Fibroblast of the conjunctiva (primary cell): ENCODE measurements around the gene GLRX2.

Experiments
- DNase-seq: peaks from one replicate; pipeline ENCODE4 v3.0.0-alpha.2; 2010; ENCODE audit warnings: low read depth

The GLRX2 gene

DNA sequence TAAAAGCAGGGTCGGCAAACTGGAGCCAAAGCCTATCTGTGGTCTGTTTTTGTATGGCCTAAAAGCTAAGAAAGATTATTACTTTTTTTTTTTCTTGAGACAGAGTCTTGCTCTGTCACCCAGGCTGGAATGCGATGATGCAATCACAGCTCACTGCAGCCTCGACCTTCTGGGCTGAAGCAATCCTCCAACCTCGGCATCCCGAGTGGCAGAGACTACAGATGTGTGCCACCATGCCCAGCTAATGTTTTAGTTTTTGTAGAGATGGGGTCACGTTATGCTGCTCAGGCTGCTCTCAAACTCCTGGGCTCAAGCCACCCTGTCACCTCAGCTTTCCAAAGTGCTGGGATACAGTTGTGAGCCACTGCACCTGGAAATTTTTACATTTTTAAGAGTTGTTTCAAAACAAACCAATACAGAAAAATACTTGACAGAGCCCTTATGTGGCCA lies 6.5 kb upstream of the GLRX2 start:
- DNase-seq: peak; percentile 77

DNA sequence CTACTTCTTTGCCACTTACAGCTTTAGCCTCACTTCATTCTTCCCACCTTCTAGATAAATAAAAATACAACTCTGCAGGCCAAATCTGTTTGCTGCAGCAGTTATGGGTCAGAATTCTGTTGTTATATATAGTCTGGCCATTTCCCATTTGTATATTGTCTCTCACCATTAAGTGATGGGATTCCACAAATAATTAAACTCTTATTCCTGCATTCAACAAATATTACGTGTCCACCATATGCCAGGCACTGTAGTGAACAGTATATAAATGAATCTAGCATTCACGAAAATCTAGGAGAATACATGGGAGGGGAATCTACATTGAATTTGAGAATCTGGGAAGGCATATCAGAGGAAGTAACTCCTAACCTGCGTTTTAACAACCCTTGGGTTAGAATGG lies 5.7 kb upstream of the GLRX2 start:
- DNase-seq: no peak

DNA sequence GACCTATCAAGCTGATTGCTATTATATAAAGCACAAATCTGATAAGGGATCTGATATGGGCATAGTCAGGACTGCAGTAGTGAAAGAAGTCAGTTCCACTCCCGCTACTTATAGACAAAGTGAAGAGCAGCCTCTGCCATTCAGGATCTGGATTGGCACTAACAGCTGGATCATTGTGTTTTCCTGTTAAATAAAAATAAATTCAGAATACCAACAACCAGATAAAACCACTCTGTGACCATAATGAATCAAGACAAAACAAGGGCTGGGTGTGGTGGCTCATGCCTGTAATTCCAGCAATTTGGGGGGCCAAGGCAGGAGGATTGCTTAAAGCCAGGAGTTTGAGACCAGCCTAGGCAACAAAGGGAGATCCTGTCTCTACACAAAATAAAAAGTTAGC lies 5.0 kb upstream of the GLRX2 start:
- no peak for DNase-seq

DNA sequence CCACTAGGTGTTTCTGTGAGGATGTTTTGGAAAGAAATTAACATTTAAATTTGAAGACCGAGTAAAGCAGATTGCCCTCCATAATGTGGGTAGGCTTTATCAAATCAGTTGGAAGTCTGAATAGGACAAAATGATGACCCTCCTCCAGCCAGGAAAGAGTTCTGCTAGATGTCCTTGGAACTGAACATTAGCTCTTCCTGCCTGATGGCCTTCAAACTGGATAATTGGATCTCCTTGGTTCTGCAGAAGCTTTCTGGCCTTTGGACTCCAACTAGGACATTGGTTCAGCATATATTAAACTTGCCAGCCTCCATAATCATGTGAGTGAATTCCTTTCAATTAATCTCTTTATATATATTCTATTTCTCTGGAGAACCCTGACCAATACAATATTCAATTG lies 4.4 kb upstream of the GLRX2 start:
- DNase-seq: no peak

DNA sequence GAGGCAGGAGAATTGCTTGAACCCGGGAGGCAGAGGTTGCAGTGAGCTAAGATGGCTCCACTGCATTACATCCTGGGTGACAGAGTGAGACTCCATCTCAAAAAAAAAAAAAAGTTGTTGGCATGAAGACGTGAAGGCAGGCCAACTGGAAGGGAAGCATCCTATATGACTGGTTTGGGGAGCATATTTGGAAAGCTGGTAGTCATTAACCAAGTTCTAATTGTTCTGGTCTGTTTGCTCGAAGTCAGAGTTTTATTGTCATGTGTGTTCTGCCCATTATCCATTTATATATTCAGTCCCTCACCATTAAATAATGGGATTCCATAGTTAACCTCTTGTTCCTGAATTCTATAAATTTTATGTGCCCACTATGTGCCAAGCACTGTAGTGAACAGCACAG lies 3.3 kb upstream of the GLRX2 start:
- no peak for DNase-seq

DNA sequence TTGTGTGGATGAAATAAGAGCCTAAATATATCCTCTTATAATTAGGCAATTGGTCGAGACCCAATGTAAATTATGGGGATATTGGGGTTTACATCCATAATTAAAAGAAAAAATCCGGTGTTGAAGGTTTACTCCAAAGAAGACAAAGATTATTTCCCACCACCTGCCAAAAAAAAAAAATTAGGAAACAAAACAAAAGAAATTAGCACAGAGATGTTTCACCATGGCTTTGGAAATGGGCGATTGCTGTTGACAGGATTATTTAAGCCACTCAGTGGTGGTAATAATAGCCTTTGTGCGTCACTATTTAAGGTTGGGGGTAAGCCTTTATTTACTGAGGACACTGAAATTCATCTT lies 585 bp upstream of the GLRX2 start:
- no peak for DNase-seq

DNA sequence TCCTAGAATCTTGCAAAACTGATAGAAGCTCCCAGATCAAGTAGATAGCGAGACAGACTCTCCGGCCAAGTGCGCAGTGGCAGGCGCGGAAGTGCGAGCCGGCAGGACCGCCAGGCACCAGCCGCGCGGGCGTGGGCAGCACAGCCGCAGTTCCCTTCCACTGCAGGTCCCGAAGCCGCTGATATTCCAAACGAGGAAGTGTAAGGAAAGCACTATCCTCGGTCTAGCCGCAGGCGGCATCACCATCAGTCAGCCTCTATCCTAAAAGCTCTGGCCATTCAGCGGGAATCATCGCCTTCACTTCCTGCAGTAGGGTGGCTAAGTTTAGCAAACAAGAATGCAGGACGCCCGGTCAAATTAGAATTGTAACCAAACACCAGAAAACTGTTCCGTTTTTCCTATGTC lies 710 bp downstream of the GLRX2 start:
- no peak for DNase-seq

DNA sequence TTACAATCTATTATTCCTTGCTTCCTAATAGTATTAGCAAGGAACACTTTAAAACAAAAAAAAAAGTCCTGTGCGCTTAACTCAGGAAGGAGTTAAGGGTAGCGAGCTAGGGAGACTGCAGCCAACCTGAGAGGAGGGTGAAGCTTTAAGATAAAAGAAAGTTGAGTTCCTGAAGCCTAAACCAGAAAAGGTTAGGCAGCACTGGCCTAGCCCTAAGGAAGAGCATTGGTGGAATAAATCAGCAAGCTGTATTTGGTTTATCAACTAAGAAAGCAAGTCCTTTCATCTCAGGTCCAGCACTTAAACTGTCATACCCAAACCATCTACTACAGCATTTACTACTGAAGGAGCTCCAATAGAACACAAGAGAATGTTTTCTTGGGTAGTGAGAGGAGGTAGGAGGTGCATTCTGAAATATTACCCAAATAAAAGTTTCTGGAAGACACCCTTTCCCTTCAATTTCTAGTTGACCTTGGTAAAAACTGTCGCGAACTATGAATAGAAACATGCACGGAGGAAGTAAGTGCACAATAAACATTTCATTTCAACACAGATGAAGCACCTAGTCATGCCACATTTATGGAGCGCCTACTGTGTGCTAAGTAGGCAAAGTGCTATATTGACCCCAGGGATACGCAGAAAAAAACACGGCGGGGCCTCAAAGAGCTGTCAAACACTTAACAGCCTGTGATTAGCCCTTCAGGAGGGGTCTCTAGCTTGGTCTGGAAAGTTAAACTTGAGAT lies 1.3 kb downstream of the GLRX2 start:
- DNase-seq: no peak

DNA sequence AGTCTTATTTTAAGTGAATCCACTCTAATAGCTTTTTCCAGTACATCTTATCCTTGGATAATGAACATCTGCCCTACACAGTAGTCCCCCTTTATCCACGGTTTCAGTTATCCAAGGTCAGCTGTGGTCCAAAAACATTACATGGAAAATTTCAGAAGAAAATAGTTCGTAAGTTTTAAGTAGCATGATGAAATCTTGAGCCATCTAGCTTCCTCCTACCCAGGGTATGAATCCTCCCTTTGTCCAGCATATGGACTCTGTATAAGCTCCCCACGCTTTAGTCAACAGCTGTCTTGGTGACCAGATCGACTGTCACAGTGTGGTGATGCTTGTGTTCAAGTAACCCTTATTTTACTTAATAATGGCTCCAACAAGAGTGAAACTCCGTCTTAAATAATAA lies 2.6 kb downstream of the GLRX2 start:
- no peak for DNase-seq

DNA sequence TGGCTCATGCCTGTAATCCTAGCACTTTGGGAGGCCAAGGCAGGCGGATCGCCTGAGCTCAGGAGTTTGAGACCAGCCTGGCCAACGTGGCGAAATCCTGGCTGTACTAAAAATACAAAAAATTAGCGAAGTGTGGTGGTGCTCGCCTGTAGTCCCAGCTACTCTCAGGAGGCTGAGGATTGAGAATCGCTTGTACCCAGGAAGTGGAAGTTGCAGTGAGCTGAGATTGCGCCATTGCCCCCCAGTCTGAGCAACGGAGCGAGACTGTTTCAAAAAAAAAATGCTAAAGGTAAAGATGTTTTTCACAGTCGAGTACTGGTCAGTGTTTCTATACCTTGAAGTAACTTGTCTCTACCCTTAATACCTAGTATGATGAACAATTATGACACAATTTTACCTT lies 11.1 kb downstream of the GLRX2 start:
- DNase-seq: no peak

DNA sequence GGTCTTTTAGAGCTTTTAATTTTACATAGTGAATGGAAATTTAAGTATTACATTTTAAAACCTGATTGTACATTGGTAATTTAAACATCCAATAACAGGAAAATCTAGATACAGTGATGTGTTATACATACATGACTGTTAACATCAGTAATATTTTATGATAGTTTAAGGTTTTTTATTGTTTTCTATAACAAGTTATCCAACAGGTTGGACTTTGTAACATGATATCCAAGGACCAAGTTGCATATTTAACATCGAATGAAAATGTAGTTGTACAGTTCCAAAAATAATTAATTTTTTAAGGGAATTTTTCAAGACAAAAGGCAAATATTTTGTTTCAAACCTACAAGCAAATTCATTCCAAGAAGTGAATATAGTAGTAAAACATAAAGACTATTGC lies 14.3 kb downstream of the GLRX2 start:
- DNase-seq: no peak

DNA sequence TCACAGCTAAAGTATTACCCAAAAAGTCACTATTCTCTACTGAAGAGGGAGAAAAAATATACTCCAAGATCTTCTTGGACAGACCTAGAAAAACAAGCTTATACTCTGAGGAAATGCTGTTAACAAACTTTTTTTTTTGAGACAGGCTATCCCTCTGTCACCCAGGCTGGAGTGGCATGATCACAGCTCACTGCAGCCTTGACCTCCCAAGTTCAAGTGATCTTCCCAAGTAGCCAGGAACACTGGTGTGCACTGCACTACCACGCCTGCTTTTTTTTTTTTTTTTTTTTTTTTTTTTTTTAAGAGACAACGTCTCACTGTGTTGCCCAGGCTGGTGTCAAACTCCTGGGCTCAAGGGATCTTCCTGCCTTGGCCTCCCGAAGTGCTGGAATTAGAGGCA lies 17.3 kb downstream of the GLRX2 start:
- no peak for DNase-seq

DNA sequence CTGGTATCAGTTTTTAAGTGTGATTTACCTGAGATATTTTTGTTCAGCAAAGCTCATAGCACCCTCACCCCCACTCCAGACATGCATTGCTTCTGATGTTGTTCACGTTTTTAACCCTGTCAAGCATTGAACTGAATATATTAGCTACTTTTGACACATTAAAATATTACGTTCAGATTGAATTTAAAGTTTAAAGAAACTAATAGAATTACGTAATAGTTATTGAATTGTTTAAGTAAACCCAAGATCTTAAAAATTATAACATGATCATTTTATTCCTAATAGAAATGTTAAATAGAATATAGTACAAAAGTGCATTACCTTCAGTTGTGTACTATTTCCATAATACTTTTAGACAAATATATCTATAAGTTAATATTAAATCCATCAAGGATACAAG lies 18.9 kb downstream of the GLRX2 start:
- DNase-seq: no peak

DNA sequence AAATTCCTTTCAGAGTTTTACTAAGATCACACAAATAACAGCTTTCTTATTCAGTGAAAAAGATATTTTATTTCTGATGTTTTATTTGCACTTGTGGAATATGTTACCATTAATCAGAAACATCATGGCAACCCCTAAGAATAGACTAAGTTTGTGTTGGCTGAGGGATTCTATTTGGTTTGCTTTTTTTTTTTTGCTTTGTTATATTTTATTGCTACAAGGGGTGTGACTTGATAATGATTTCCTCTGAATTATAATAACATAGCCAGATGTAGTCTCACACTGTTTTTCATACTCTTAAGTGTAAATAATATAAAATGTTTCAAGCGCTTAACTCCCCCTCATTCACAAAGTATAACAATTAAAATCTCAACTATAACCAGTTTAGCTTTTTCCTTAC lies 20.0 kb downstream of the GLRX2 start:
- DNase-seq: no peak

DNA sequence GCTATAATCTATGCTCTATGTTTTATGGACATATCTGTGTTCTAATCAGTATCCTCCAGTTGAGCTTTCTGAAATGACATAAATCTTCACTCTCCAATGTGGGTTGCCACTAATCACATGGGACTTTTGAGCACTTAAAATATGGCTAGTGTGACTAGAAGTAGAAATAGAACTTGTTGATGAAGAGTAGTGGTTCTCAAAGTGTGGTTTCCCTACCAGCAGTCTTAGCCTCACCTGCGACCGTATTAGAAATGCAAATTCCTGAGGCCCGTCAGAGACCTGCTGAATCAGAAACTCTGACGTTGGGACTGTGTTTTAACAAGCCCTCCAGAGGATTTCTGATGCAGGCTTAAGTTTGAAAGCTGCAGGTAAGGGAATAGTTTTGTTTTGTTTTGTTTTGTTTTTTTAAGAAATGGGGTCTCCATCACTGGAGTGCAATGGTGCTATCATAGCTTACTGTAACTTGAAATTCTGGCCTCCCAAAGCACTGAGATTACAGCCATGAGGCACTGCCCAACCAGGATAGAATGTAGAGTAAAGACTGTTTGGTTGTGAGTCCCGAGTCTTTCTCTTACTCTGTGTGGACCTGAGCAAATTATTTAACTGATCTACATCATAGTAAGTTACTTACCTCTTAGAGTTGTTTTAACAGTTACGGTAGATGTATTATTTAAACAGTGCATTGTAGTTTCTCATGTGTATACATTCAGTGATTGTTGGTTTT lies 21.7 kb downstream of the GLRX2 start:
- DNase-seq: no peak

DNA sequence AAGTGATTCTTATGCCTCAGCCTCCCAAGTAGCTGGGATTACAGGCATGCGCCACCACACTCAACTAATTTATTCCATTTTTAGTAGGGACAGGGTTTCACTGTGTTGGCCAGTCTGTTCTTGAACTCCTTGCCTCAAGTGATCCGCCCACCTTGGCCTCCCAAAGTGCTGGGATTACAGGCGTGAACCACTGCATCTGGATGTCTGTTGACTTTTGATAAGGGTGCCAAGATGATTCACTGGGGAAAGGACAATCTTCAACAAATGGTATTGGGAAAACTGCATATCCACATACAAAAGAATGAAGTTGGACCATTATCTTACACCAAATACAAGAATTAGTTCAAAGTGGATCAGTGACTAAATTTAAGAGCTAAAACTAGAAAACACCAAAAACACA lies 26.0 kb downstream of the GLRX2 start:
- no peak for DNase-seq

DNA sequence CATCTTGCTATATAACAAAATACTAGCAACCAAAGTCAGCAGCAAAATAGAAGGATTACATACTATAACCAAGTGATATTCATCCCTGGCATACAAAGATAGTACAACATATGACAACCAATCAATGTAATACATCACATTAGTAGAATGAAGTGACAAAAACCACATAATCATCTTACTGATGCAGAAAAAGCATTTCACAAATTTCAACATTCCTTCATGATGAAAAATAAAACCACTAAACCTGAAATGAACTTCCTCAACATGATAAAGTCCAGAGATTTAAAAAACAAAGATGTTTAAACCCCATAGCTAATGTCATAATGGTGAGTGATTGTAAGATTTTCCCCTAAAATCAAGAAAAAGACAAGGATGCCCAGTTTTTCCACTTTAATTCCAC lies 27.2 kb downstream of the GLRX2 start:
- DNase-seq: no peak

DNA sequence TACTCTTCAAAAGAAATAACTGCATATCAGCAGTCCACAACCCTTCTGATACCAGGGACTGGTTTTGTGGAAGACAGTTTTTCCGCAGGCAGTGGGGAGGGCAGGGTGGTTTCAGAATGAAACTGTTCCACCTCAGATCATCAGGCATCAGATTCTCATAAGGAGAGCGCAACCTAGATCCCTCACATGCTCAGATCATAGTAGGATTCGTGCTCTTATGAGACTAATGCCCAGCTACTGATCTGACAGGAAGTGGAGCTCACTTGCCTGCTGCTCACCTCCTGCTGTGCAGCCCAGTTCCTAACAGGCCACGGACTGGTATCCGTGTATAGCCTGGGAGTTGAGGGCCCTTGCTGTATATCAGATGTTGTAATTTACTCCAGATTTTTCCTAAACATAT lies 34.3 kb downstream of the GLRX2 start:
- DNase-seq: no peak

DNA sequence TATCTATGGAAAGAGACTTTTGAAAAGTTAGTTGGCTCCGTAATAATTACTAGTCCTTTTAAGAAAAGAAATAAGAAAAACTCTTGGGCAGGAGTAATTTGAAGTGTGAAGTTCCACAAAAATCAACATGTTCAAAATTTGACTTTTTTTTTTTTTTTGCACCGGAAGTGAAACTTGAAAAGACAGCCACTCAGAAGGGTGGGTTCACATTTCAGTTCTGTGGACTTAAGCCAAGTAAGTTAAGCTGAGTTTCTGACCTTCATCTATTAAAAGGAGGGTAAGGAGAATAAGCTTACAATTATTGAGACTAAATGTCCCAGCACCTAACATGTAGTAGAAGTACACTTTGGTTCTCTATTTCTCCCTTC lies 34.8 kb downstream of the GLRX2 start:
- DNase-seq: no peak

DNA sequence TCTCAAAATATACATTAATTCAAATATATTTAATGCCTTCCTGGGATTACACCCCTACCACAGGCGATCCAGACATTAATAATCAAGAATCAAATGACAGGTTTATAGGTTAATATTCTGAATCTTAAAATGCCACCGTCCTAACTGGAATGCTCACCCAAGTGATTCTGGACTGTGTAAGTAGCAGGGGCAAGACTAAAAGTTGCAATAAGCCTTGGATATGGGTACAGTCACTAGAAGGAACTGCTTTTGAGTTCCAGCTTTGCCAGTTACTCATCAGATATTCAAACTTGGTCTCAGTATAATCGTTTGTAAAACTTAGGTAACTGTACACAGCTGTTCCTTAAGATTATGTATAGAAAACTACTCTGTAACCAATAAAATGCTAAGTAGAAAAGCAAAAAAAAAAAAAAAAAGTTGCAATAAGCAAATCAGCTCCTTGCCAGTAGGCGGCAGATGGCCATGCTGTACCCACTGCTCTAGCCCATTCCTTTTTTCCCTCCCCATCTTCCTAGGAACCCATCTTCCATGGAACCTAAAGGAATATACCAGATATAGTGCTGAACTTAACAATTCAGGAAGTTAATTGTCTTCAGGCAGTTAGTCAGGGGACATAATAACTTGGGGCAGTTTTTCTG lies 35.3 kb downstream of the GLRX2 start:
- DNase-seq: peak; percentile 17

DNA sequence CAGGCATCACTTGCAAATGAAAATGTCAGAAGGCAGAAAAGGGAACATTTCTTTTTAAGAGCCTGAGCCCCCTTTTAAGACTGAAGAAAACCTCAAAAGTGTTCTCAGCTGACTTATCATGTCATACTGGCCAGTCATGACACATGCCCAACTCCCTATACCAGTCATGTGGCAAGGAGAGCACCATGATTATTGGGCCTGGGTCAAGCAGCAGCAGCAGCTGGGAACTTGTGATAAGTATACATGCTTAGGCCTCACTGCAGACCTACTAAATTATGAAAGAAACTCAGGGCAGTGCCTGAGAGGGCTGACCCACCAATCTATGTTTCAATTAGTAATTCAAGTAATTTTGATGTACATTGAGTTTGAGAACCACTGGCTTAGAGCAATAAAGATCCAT lies 37.2 kb downstream of the GLRX2 start:
- DNase-seq: no peak

DNA sequence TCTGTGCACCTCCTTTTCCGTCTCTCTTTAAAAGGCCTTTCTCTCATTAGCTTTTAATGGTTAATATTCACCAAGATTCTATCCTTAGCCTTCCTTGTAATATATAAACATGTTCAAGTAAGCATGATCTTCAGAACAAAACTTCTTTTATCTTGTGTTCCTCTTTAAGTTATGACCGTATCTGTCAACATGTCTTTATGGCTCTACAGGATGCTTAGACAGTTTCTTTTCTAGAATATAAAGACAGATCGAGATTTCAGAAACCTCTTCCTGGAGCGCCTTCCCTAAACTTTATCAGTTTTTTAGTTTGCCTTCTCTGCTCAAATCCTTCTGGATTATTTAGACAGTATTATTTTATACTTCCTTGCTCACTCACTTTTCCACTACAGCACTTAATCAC lies 38.6 kb downstream of the GLRX2 start:
- no peak for DNase-seq

DNA sequence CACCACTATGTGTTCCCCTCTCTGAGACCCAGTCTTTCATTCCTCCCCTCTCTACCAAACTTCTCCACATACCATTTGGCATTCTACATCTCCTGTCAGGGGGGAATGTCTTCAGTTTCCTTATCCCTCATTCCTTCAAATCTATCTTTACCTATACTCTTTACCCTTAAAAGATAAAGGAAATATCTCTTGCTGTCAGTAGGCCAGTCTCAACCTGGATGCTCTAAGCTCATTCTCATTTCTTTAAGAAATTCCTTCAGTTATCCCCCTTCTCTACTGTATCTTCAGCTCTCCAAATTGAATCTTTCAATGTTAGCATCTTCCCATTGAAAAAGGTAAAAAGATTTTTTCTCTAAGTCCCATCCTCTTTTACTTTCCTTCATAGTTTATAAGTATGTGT lies 39.3 kb downstream of the GLRX2 start:
- no peak for DNase-seq
